Measurements from ENCODE around the gene ZMYM1. TPM values are rescaled to one million over a fixed set of nuclear protein-coding genes. Genes with fewer than 3 reads are reported as not detected.

Gene ZMYM1
- total RNA-seq, 4 donors from 2014 or later, result 3.7 to 23.3 (median 6.9) TPM

GRCh38 chr1:35036621-35037020, 42.6 kb upstream of the ZMYM1 start:
- DNase-seq (ENCODE audit: low spot score), result no peak
- TF ChIP-seq CTCF (IDR thresholded peaks at IDR 0.05), result no peak
- ATAC-seq (ENCODE audit: low FRiP score), result no peak

GRCh38 chr1:35037206-35037605, 42.0 kb upstream of the ZMYM1 start:
- no peak for TF ChIP-seq CTCF (IDR thresholded peaks at IDR 0.05)
- DNase-seq (ENCODE audit: low spot score), result no peak
- no peak for ATAC-seq (ENCODE audit: low FRiP score)

- ATAC-seq (ENCODE audit: low FRiP score) (no peak), DNase-seq (ENCODE audit: low spot score) (no peak)
- TF ChIP-seq CTCF (IDR thresholded peaks at IDR 0.05), result no peak
Observed at GRCh38 chr1:35038723-35039122, 40.5 kb upstream of the ZMYM1 start.

- no peak for DNase-seq (ENCODE audit: low spot score)
- no peak for ATAC-seq (ENCODE audit: low FRiP score)
- no peak for TF ChIP-seq CTCF (IDR thresholded peaks at IDR 0.05)
Observed at GRCh38 chr1:35043498-35043897, 35.7 kb upstream of the ZMYM1 start.

GRCh38 chr1:35044431-35044830, 34.8 kb upstream of the ZMYM1 start:
- no peak for ATAC-seq (ENCODE audit: low FRiP score)

GRCh38 chr1:35046730-35047129, 32.5 kb upstream of the ZMYM1 start:
- TF ChIP-seq CTCF (IDR thresholded peaks at IDR 0.05), result no peak
- ATAC-seq (ENCODE audit: low FRiP score), result no peak
- no peak for DNase-seq (ENCODE audit: low spot score)

More at GRCh38 chr1:35044431-35044830, 34.8 kb upstream of the ZMYM1 start:
- no peak for TF ChIP-seq CTCF (IDR thresholded peaks at IDR 0.05)
- DNase-seq (ENCODE audit: low spot score), result no peak

- DNase-seq (ENCODE audit: low spot score), result no peak
- TF ChIP-seq CTCF (IDR thresholded peaks at IDR 0.05), result no peak
- ATAC-seq (ENCODE audit: low FRiP score), result no peak
Observed at GRCh38 chr1:35047188-35047858, 31.9 kb upstream of the ZMYM1 start.
